Hepatocyte (in vitro differentiated cells): ENCODE measurements around the gene PPM1H. TPM values are rescaled to one million over a fixed set of nuclear protein-coding genes. Genes with fewer than 3 reads are reported as not detected.

Experiments
- DNase-seq: peaks from one replicate; pipeline ENCODE4 v3.0.0-alpha.2; 2016; ENCODE audit warnings: low spot score
- H2AFZ ChIP-seq: fragments of 200-600 bp; sonication (generic); 2 replicates; pipeline ENCODE4 v1.6.0; 2016; ENCODE audit warnings: antibody characterized with exemption, mild to moderate bottlenecking
- H3K27ac ChIP-seq: fragments of 200-600 bp; sonication (generic); 2 replicates; pipeline ENCODE4 v1.5.1; 2016; ENCODE audit warnings: mild to moderate bottlenecking
- H3K27me3 ChIP-seq: fragments of 200-600 bp; sonication (generic); 2 replicates; pipeline ENCODE4 v1.6.1; 2016
- H3K36me3 ChIP-seq: fragments of 200-600 bp; sonication (generic); replicated peaks from 2 replicates; pipeline ENCODE4 v1.5.1; 2016; ENCODE audit warnings: low read depth; ENCODE audit not compliant: insufficient read depth
- H3K4me1 ChIP-seq: fragments of 200-600 bp; sonication (generic); 2 replicates; pipeline ENCODE4 v1.5.1; 2016; ENCODE audit warnings: mild to moderate bottlenecking, moderate library complexity; ENCODE audit not compliant: insufficient read depth
- H3K4me2 ChIP-seq: fragments of 200-600 bp; sonication (generic); 2 replicates; pipeline ENCODE4 v1.6.0; 2016
- H3K4me3 ChIP-seq: fragments of 200-600 bp; sonication (generic); 2 replicates; pipeline ENCODE4 v1.5.1; 2016; ENCODE audit warnings: mild to moderate bottlenecking
- H3K79me2 ChIP-seq: fragments of 200-600 bp; sonication (generic); 2 replicates; pipeline ENCODE4 v1.6.0; 2017; ENCODE audit warnings: mild to moderate bottlenecking
- H3K9me2 ChIP-seq: fragments of 200-600 bp; sonication (generic); replicated peaks from 2 replicates; pipeline ENCODE4 v1.6.0; 2017; ENCODE audit warnings: mild to moderate bottlenecking; ENCODE audit not compliant: insufficient read depth
- H3K9me3 ChIP-seq: fragments of 200-600 bp; sonication (generic); 2 replicates; pipeline ENCODE4 v1.5.1; 2016; ENCODE audit warnings: low read depth, mild to moderate bottlenecking
- H4K20me1 ChIP-seq: fragments of 200-600 bp; sonication (generic); 2 replicates; pipeline ENCODE4 v1.6.0; 2016; ENCODE audit warnings: mild to moderate bottlenecking; ENCODE audit not compliant: insufficient read depth, poor library complexity, severe bottlenecking
- CTCF ChIP-seq: fragments of 200-600 bp; sonication (generic); IDR thresholded peaks from 2 replicates; pipeline ENCODE4 v1.5.1; 2016; ENCODE audit warnings: antibody characterized with exemption, mild to moderate bottlenecking; ENCODE audit not compliant: poor library complexity
- EZH2 ChIP-seq: fragments of 200-600 bp; sonication (generic); IDR thresholded peaks from 2 replicates; pipeline ENCODE4 v1.6.1; 2016; ENCODE audit warnings: antibody characterized with exemption, mild to moderate bottlenecking, borderline replicate concordance
- EZH2phosphoT487 ChIP-seq: fragments of 200-600 bp; sonication (generic); IDR thresholded peaks from one replicate; pipeline ENCODE4 v1.6.1; 2018; ENCODE audit warnings: antibody characterized with exemption, mild to moderate bottlenecking, low read depth, moderate library complexity; ENCODE audit not compliant: unreplicated experiment, severe bottlenecking
- WGBS: methylation state at CpG from one replicate; pipeline ENCODE4 v1.1.6; 2016; ENCODE audit warnings: low lambda C conversion rate; ENCODE audit errors: missing lambda C conversion rate; 5-methylcytosine and 5-hydroxymethylcytosine counted together
- polyA plus RNA-seq: library from polyadenylated mRNA; unstranded; fragments of >200 nt; fragmentation: Nextera tagmentation; extraction: Ambion mirVana; gene quantifications from 2 replicates; pipeline ENCODE4 v1.2.1, GENCODE V29; 2016
- total RNA-seq: library from RNA; depleted of rRNA; stranded (reverse); fragments of >200 nt; gene quantifications from 2 replicates; pipeline ENCODE4 v1.2.3, GENCODE V29; 2014

Gene PPM1H
- total and polyA plus RNA-seq, 2 experiments from 2014 or later: 9.2 to 21.8 TPM

GRCh38 chr12:62744551-62744950 lies 190.4 kb downstream of the PPM1H start:
- Histone ChIP-seq H2AFZ (no peak overlapping the region), H3K79me2 (no peaks in the 10 kb centered on the region), H3K36me3 (no peaks in the 10 kb centered on the region), H3K4me2 (no peak overlapping the region), H3K9me2 (no peaks in the 10 kb centered on the region), H4K20me1 (no peaks in the 10 kb centered on the region), H3K4me3 (no peak overlapping the region), H3K27ac (no peak overlapping the region), H3K27me3 (no peaks in the 10 kb centered on the region), H3K9me3 (no peaks in the 10 kb centered on the region), H3K4me1 (peaks cover 6% of the 10 kb centered on the region)
- TF ChIP-seq CTCF (no peak), EZH2 (no peak), EZH2phosphoT487 (no peak)
- WGBS: 93% methylated on average over 5 of the region's 5 CpGs
- DNase-seq: no peak

GRCh38 chr12:62739266-62740015 lies 195.5 kb downstream of the PPM1H start:
- Histone ChIP-seq H4K20me1 (no peaks in the 10 kb centered on the region), H3K9me3 (no peaks in the 10 kb centered on the region), H3K27ac (peak overlapping the region; percentile 64), H3K4me3 (no peak overlapping the region), H2AFZ (no peak overlapping the region), H3K9me2 (no peaks in the 10 kb centered on the region), H3K79me2 (no peaks in the 10 kb centered on the region), H3K4me1 (peaks cover 12% of the 10 kb centered on the region), H3K36me3 (no peaks in the 10 kb centered on the region), H3K27me3 (no peaks in the 10 kb centered on the region), H3K4me2 (peak overlapping the region; percentile 34)
- WGBS: 61% methylated on average over 9 of the region's 9 CpGs
- TF ChIP-seq EZH2 (no peak), EZH2phosphoT487 (no peak), CTCF (no peak)
- DNase-seq: no peak

GRCh38 chr12:62738616-62739015 lies 196.3 kb downstream of the PPM1H start:
- Histone ChIP-seq H3K9me2 (no peaks in the 10 kb centered on the region), H3K9me3 (no peaks in the 10 kb centered on the region), H4K20me1 (no peaks in the 10 kb centered on the region), H3K36me3 (no peaks in the 10 kb centered on the region), H3K27me3 (no peaks in the 10 kb centered on the region), H3K4me2 (no peak overlapping the region), H3K79me2 (no peaks in the 10 kb centered on the region), H3K4me3 (no peak overlapping the region), H3K4me1 (peaks cover 12% of the 10 kb centered on the region), H2AFZ (no peak overlapping the region), H3K27ac (no peak overlapping the region)
- WGBS: 87% methylated on average over 8 of the region's 8 CpGs
- DNase-seq: no peak
- TF ChIP-seq EZH2phosphoT487 (no peak), EZH2 (no peak), CTCF (no peak)
